ENCODE data around the gene USP34. TPM values are rescaled to one million over a fixed set of nuclear protein-coding genes. Genes with fewer than 3 reads are reported as not detected.
"Not testable (repeated sequence)": the region's sequence is repeated elsewhere in the genome, so short reads cannot be mapped to it uniquely, and the experiment has no call there.

USP34 gene
- total and polyA plus RNA-seq, 2 of the 8 experiments (the other 6 are each of a cell fraction or from before 2014, with no cell fraction given): 56.7 to 91.7 TPM

- TF ChIP-seq EP300 (IDR thresholded peaks at IDR 0.05; ENCODE audit: borderline replicate concordance in 1 of 2, low read depth in 2 of 2, low read length in 2 of 2) (no peak), FOSL1 (IDR thresholded peaks at IDR 0.05; ENCODE audit: insufficient read depth, low read depth, low read length) (no peak), BACH1 (IDR thresholded peaks at IDR 0.05; ENCODE audit: low read length) (no peak), SAP30 (IDR thresholded peaks at IDR 0.05; ENCODE audit: insufficient read depth, insufficient replicate concordance, low read length) (no peak)
Measured at GRCh38 chr2:61196671-61197070, 274.2 kb downstream of the USP34 start (continued).

DNA sequence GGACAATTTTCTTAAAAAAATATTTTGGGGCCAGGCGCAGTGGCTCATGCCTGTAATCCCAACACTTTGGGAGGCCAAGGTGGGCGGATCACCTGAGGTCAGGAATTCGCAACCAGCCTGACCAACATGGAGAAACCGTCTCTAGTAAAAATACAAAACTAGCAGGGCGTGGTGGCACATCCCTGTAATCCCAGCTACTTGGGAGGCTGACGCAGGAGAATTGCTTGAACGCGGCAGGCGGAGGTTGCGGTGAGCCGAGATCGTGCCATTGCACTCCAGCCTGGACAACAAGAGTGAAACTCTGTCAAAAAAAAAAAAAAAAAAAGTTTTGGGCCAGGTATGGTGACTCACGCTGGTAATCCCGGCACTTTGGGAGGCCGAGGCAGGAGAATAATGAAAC, 276.2 kb downstream of the USP34 start:
- 90% methylated on average over 13 of the region's 15 CpGs; no CpG with 5 or more reads in 1 of the 2 experiments for WGBS, 2 experiments (ENCODE audit: extremely low coverage in 1 of 2, insufficient coverage in 1 of 2, insufficient read length in 1 of 2, insufficient replicate concordance in 2 of 2, low coverage in 1 of 2, low lambda C conversion rate in 2 of 2, missing lambda C conversion rate in 1 of 2)
- not testable (repeated sequence) for H3K14ac ChIP-seq (ENCODE audit: insufficient read length); H3K23me2 ChIP-seq (ENCODE audit: low read depth, low read length); H2BK5ac ChIP-seq (ENCODE audit: low read depth, low read length); H3K4me1 ChIP-seq (replicated peaks in 1 of 4; ENCODE audit: control insufficient read depth in 3 of 4, insufficient read depth in 4 of 4, low read length in 3 of 4); H3K23ac ChIP-seq (ENCODE audit: insufficient read length); H2AK5ac ChIP-seq (ENCODE audit: low read depth, low read length); H3K9me3 ChIP-seq (ENCODE audit: insufficient read depth in 2 of 2, low read depth in 1 of 2, low read length in 1 of 2); H3K79me1 ChIP-seq (ENCODE audit: low read depth, low read length); H2BK12ac ChIP-seq (ENCODE audit: low read depth, low read length); FAIRE-seq; H3K4ac ChIP-seq (replicated peaks; ENCODE audit: insufficient read length, low read depth, low read length); H3K56ac ChIP-seq (replicated peaks; ENCODE audit: insufficient read length, low read depth, low read length); H3K4me3 ChIP-seq (ENCODE audit: extremely low read depth in 1 of 4, insufficient read depth in 2 of 4, low read depth in 3 of 4, low read length in 4 of 4); H3K18ac ChIP-seq (ENCODE audit: extremely low read depth, low read length); H3K9ac ChIP-seq (replicated peaks in 1 of 4; ENCODE audit: extremely low read depth in 1 of 4, low read depth in 3 of 4, low read length in 3 of 4); H2BK20ac ChIP-seq (ENCODE audit: low read length); H4K91ac ChIP-seq (replicated peaks; ENCODE audit: insufficient read length, low read length); H3K4me2 ChIP-seq (ENCODE audit: insufficient read depth in 1 of 2, low read depth in 2 of 2, low read length in 2 of 2); H3K27ac ChIP-seq (ENCODE audit: low read depth, low read length); H2AFZ ChIP-seq (ENCODE audit: low read length); H2BK120ac ChIP-seq (replicated peaks; ENCODE audit: low read depth, low read length); H4K8ac ChIP-seq (ENCODE audit: extremely low read depth, insufficient read depth, low read length); H2BK15ac ChIP-seq (ENCODE audit: low read length); H4K20me1 ChIP-seq (replicated peaks in 1 of 2; ENCODE audit: control insufficient read depth in 1 of 2, insufficient read depth in 2 of 2, low read length in 2 of 2); DNase-seq (ENCODE audit: low read depth in 1 of 2, low spot score in 2 of 2); H3K79me2 ChIP-seq (ENCODE audit: control insufficient read depth in 1 of 2, insufficient read depth in 2 of 2, low read length in 2 of 2); H4K5ac ChIP-seq (ENCODE audit: insufficient read length, low read depth, low read length); H3K27me3 ChIP-seq (replicated peaks in 1 of 4; ENCODE audit: control insufficient read depth in 3 of 4, extremely low read depth in 1 of 4, insufficient read depth in 3 of 4, low read length in 3 of 4)
- POLR2A ChIA-PET (ENCODE audit: partially characterized antibody): interaction anchor here (1.1 to 2.5 kb wide), 3 partner anchors 10 to 17 kb away, joined by 3 to 12 read pairs (median 5); no protein-coding TSS in a partner anchor
- CTCF ChIA-PET (ENCODE audit: partially characterized antibody): interaction anchor here (0.7 to 1.1 kb wide), 3 partner anchors 10 to 77 kb away, joined by 3 to 4 read pairs (median 3); no protein-coding TSS in a partner anchor
- H3K36me3 ChIP-seq (ENCODE audit: control insufficient read depth in 2 of 4, insufficient read depth in 4 of 4, low read length in 3 of 4): peaks cover 2 to 22% (median 10%) of the 10 kb centered on the region in 4 experiments; a peak in 6 of 8 replicates

All from H1 (cell line).